Esophagus muscularis mucosa (tissue), 4 donors: ENCODE data around the gene THOC3.
"Not testable (repeated sequence)": the region's sequence is repeated elsewhere in the genome, so short reads cannot be mapped to it uniquely, and the experiment has no call there.

ENCODE experiments used
- EP300 ChIP-seq: sonication (generic); formaldehyde crosslinking; IDR thresholded peaks from one replicate; pipeline ENCODE4 v1.6.1; 2017; ENCODE audit warnings: antibody characterized with exemption
- POLR2A ChIP-seq: fragments of 450-650 bp; IDR thresholded peaks from one replicate; pipeline ENCODE4 v1.6.1; 2017; ENCODE audit warnings: antibody characterized with exemption, moderate library complexity, mild to moderate bottlenecking, low read depth
- POLR2AphosphoS5 ChIP-seq, 2 donors: sonication (generic); formaldehyde crosslinking; IDR thresholded peaks; one replicate each; pipeline ENCODE4 v1.6.1; 2017; ENCODE audit warnings: antibody characterized with exemption in 2 of 2
- TF ChIP-seq, protein P1 (sequence below), 3 experiments: fragments of 200-600 bp in 2 of 3; fragments of 450-650 bp in 1 of 3; sonication (generic) in 2 of 3; IDR thresholded peaks; one replicate each; pipeline ENCODE4 v1.5.1; 2017 to 2019; ENCODE audit warnings: antibody characterized with exemption in 3 of 3, mild to moderate bottlenecking in 2 of 3, moderate library complexity in 1 of 3

- TF ChIP-seq, protein P1, sequence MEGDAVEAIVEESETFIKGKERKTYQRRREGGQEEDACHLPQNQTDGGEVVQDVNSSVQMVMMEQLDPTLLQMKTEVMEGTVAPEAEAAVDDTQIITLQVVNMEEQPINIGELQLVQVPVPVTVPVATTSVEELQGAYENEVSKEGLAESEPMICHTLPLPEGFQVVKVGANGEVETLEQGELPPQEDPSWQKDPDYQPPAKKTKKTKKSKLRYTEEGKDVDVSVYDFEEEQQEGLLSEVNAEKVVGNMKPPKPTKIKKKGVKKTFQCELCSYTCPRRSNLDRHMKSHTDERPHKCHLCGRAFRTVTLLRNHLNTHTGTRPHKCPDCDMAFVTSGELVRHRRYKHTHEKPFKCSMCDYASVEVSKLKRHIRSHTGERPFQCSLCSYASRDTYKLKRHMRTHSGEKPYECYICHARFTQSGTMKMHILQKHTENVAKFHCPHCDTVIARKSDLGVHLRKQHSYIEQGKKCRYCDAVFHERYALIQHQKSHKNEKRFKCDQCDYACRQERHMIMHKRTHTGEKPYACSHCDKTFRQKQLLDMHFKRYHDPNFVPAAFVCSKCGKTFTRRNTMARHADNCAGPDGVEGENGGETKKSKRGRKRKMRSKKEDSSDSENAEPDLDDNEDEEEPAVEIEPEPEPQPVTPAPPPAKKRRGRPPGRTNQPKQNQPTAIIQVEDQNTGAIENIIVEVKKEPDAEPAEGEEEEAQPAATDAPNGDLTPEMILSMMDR (IDR thresholded peaks at IDR 0.05): not testable (repeated sequence)
- TF ChIP-seq POLR2A; POLR2AphosphoS5 (IDR thresholded peaks at IDR 0.05); EP300: not testable (repeated sequence)
Observed at GRCh38 chr5:175938489-175938888, 29.6 kb downstream of the THOC3 start.
